Transverse colon (tissue), 4 donors: ENCODE data around the gene POU2F3.

Experiments used
- EP300 ChIP-seq: sonication (generic); formaldehyde crosslinking; IDR thresholded peaks from one replicate; pipeline ENCODE4 v1.6.1; 2017; ENCODE audit warnings: antibody characterized with exemption, low read depth
- POLR2A ChIP-seq: fragments of 450-650 bp; IDR thresholded peaks from one replicate; pipeline ENCODE4 v1.6.1; 2016; ENCODE audit warnings: antibody characterized with exemption, mild to moderate bottlenecking, moderate library complexity
- POLR2AphosphoS5 ChIP-seq, 3 donors: sonication (generic); formaldehyde crosslinking; IDR thresholded peaks; one replicate each; pipeline ENCODE4 v1.6.1; 2016; ENCODE audit warnings: antibody characterized with exemption in 3 of 3
- TF ChIP-seq, protein P1 (sequence below), 5 experiments: fragments of 200-600 bp in 3 of 5; fragments of 450-650 bp in 2 of 5; sonication (generic) in 3 of 5; IDR thresholded peaks; 1 replicate in 2 of 5; 2 replicates in 3 of 5; pipeline ENCODE4 v1.5.1; 2016 to 2017; ENCODE audit warnings: antibody characterized with exemption in 5 of 5, inconsistent platforms in 3 of 5, mild to moderate bottlenecking in 2 of 5, moderate library complexity in 1 of 5

DNA sequence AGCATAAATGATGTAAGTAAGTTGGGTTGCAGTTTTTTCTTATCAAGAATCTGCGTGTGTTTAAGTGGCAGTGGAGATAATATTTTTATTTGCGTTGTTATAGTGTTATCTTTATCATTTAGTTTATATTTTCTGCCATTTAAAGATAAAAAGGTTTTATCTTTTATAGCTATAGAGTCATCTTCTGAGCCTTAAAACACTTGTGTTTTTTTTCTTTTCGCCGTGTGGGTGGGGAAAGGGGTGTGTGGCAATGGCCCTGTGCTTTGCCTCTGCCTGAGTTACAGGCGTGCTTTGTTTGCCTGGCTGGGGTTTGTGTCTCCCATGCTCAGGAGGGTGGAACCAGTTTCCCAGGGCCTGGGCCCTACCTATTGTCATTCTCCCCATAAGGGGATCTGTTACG, 112.5 kb downstream of the POU2F3 start:
- TF ChIP-seq, protein P1, sequence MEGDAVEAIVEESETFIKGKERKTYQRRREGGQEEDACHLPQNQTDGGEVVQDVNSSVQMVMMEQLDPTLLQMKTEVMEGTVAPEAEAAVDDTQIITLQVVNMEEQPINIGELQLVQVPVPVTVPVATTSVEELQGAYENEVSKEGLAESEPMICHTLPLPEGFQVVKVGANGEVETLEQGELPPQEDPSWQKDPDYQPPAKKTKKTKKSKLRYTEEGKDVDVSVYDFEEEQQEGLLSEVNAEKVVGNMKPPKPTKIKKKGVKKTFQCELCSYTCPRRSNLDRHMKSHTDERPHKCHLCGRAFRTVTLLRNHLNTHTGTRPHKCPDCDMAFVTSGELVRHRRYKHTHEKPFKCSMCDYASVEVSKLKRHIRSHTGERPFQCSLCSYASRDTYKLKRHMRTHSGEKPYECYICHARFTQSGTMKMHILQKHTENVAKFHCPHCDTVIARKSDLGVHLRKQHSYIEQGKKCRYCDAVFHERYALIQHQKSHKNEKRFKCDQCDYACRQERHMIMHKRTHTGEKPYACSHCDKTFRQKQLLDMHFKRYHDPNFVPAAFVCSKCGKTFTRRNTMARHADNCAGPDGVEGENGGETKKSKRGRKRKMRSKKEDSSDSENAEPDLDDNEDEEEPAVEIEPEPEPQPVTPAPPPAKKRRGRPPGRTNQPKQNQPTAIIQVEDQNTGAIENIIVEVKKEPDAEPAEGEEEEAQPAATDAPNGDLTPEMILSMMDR (IDR thresholded peaks at IDR 0.05), result no peak
- TF ChIP-seq POLR2AphosphoS5 (IDR thresholded peaks at IDR 0.05), result no peak
- TF ChIP-seq POLR2A, result no peak
- no peak for TF ChIP-seq EP300
